HUDEP-2 (cell line): Measurements from ENCODE around the gene GABRB1.

ENCODE experiments used
- DNase-seq, 76 experiments: peaks; one replicate each; lab custom pipeline; 2025; ENCODE audit not compliant: unreplicated experiment in 76 of 76; lab: John Stamatoyannopoulos, UW

The GABRB1 gene

DNA sequence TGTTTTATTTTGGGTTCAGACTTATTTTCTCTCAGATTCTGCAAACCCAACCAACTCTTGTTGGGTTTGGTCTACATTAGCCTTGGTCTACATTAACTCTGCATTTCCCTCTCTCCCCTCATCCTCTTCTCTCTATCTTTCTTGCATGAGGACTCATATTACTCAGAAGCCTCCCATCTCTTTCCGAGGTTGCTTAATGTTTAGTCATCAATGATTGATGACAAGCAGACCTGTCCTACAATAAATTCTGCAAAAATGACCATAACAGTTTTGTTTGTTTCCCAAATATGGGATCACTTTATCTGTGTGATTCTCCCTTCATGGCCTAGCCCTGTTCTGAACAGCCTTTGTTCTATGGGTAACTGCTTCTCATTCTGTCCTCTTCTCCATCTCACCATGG lies 75.2 kb downstream of the GABRB1 start:
- DNase-seq = no peak

DNA sequence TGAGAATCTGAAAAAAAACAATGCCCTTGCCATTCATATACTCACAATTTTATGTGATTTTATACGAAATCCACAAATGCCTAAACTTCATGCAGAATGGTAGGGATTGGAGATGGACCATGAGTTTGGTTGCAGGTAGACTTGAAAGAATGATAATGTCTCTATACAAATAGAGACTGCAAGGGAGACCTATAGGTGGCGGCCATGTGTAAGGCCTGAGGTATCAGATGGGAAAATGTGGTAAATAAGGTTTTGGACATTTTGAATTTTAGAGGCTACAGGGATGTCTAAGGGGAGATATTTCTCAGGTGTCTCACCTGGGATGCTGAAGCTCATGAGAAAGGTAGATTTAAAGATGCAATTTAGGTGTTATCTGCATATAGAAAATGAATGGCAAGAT lies 78.0 kb downstream of the GABRB1 start:
- DNase-seq = no peak

DNA sequence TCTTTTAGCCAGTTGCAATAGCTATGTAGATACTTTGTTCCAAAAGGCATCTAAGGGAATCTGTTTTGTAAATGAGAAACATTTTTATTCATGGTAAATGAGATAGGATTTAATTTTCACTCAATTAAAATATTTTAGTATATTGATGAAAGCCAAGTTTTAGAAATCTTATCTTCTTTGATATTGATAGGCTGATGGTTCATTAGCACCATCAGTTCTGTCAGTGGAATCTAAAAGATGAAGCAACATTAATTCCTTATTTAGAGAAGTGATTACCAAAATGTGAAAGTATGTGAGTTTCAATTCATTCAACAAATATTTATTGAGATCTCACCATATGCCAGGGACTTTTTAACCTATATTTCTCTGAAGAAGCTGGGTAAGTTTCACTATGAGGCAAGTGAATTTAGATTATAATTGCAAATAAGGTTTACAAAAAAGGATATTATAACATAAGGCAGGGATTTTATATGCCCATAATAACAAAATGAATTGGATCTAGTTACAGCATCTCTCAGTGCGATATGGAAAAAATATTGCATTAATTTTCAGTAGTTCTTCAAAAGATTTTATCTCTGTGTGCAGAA lies 79.3 kb downstream of the GABRB1 start:
- DNase-seq = no peak

DNA sequence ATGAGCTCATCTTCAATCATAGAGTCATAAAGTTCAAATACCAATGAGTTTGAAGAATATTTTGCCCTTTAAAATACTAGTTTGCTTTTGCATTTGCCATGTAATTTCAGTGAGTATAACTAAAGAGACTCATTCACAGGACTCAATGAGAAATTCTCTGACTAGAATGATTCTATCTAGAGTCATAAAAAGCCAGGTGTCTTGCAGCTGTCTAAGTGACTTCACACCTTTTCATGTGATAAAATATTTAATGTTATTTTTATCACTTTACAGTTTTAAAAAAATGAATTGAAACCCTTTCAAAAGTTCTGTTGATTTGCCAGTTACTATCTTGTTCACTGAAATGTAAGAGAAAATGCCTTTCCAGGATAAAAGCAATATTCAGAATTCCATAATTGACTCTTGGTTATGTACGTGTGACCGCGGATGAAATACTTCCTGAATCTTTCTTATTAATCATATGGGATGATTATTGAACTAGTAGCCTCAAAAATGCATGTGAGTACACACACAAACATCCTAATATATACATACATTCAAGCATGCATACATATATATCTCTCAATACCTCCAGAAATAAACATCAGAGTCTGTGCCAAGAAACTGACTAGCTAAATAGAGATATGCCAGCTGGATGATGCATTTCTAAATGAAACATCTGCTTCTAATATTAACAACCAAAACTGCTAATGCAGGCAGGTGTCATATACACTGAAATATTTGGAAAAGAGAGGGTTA lies 87.0 kb downstream of the GABRB1 start:
- DNase-seq = no peak

DNA sequence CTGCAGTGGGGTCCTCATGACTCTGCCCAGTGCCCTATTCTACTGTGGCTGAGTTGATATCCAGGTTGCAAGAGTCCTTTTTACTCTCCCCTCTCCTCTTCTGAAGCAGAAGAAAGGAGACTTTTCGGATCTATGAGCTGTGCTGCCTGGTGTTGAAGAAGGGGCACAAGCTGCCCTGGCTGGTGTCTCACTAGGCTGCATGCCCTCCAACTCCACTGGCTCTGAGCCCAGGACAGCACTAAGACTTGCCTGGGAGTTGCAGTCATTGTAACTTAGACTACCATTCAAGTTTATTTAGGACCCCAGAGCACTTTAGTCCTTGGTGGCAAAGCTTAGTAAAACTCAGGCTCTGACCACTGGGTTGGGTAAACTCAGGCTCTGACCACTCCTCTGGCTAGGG lies 89.4 kb downstream of the GABRB1 start:
- no peak for DNase-seq

DNA sequence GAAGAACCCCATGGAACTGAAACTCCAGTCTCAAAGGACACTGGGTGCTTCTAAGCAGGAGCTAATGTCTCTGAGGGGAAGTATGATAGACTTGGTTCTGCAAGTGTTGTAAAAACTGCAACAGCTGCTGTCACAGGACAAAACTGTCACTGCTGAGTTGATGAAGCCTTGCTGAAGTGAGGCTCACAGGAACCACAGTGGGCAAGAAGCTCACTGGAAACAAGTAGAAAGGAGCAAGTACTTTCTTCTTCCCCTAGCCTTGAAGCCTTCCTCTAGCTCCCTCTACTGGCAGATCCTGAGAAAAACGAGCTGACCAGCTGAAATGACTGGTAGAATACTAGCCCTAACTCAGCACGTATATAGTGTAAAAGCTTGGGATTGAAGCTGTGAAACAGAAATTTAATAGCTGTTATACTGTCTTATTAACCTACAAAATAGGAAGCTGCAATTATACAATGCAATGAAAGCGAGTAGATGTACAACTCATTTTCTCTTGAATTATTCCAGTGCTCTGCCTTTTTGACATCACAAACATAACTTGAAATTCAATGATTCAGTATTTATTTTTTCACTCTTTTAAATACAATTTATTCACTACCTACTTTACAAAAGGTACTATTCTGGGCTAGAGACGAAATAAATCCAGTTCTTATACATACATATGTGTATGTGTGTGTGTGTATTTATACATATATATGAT lies 91.4 kb downstream of the GABRB1 start:
- peak in 64 of 76 experiments; percentile 1 to 82 (median 34) for DNase-seq

DNA sequence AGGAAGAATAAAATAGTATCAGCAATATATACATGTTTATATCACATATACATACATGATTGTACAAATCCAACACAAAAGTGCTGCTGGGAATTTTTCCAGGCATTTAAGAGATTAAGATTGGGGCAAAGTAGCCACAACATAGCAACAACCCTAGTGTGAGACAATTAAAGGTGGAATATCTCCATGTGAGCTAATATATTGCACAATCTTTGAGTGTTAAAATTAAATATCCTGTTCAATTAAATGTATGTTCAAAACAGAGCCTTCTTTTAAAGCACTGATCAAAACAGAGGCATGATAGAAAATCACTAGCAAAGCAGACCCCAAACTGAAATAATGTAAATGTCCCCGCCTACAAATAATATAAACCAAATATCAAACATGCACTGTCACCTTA lies 97.6 kb downstream of the GABRB1 start:
- DNase-seq = no peak

DNA sequence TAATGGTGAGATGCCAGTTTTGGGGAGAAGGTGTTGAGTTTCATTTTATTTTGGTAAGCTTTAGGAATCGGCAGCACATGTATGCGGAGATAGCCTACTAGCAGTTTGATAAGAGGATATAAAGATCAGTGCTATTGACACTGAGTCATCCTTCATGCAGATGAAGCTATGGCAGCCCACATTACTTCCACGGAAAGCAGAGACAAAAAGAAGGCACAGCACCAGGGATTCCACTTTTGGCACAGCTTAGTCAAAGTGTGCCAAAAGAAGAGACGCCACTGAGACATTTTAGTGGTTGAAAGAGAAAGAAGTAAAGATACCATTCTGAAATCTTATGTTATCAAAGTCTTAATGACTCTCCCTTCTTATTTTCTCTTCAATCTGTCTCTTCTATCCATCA lies 103.8 kb downstream of the GABRB1 start:
- no peak for DNase-seq

DNA sequence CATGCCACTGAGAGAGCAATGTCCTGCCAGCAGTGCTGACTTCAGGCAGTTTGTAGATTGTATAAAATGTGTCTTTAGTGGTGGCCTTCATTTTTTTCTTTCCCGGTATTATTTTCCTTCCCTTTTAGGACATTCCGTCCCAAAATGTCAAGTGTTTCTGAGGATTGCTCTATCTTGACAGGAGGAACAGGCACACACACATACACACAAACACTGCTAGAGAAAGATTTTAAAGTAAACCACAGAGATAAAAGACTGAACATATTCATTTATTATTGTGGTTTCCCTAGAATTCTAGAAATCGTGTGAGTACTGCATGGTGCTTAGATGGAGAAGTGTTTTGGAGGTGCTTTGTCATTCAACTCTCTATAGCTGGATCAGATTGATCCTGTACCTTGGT lies 111.9 kb downstream of the GABRB1 start:
- no peak for DNase-seq

DNA sequence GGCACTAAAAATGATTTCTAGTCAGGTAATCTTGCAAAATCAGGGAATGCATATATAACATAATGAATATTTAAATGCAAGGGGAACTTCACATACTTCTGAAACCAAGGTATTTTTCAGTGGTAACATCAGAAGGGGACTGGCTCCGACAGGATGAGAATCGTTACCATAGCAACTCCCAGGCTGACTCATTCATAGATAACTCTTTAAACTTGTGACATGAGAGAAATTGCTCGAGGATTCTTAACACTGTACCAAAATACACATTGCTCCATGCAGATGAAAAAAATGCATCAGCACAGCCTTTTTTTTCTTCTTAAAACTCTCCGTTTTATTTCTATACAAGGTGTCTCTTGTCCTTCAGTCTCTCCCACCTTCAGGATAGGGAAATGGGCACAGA lies 114.3 kb downstream of the GABRB1 start:
- peak in 1 of 76 experiments; percentile 2 for DNase-seq

DNA sequence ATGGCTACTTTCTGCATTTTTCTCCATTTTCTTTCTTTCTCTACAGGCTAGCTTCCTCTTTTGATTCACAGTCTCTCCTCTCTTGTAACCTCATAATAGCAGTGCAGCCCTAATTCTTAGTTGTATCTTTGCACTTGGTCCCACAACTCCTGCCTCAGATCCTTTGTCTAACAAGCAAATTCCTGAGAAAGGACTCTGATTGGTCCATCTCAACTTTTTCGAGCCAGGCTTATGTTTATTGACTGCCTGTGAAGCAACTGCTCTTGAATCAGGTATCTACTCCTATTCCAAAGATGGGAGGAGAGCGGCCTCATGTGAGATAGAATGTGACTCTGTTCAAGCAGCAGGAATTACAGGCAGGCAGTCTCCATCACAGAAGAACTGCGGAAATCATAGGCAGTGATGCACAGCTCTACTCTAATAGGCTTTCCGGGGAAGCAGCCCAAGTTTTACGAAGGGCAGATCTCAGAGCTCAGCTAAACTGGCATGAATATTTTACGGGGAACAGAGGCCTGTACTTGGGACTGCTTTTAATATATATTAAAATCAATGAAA lies 123.5 kb downstream of the GABRB1 start:
- DNase-seq = no peak

DNA sequence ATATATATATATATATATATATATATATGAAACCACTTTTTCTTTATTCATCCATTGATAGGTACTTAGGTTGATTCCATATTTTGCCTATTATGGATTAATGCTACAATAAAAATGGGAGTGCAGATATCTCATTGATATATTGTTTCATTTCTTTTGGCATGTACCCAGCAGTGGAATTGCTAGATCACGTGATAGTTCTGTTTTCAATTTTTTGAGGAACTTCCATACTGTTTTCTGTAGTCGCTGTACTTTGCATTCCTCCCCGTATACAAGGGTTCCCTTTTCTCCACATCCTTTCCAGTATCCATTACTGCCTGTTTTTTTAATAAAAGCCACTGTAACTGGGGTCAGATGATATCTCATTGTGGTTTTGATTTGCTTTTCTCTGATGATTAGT lies 124.6 kb downstream of the GABRB1 start:
- no peak for DNase-seq

DNA sequence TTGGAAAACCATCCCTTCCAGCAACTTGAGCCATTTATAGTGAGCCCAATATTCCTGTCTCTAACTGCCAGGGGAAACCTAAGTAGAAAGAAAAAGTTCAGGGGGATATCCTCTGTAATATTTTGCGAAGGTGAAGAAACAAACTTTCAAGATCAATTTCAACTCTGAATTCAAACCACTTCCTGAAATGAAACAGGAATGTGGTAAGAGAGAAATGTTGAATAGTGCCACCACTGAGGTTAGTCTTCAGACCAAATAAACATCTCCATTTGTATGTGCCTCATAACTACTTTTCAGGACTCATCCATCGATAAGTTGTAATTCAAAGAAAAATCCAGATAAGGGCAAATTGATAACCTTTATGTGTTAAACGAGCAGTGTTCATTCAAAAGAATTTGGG lies 128.7 kb downstream of the GABRB1 start:
- no peak for DNase-seq

DNA sequence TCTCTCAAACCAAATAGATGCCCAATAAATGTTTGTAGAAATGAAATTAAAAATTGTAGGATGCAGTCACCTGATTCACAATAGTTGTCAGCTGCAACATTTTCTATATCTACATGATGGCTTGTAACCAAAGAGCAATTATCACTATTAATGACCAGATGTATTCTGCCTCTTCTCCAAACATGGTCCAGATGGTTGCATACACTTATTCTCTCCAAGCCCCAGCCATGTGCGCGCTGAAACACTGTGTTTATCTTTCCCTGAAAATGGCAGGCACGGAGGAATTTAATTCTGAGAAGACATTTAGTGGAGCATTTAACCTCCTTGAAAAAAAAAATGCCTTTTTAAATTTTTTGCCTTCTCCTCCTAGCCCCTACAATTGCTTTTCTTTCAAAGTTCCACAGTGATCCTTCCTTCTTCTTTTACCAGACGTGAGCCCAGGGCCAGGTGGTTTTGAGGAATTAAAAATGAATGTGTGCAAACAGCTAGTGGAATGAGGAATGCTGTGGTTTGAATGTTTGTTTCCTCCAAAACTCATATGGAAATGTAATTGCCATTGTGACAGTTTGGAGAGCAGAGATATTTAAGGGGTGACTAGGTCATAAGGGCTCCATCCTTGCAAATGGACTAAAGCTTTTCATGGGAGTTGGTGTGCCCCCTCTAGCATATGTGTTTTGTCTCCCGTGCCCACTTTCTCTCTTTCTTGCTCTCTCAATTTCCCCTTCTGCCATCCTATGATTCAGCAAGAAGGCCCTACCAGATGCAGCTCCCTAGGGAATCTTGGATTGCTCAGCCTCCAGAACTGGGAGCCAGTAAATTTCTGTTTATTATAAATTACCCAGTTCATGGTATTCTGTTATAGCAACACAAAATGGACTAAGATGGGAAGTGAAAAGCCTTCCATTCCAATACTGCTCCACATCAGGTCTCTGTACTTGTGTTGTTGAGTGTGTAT lies 136.0 kb downstream of the GABRB1 start:
- DNase-seq = no peak

DNA sequence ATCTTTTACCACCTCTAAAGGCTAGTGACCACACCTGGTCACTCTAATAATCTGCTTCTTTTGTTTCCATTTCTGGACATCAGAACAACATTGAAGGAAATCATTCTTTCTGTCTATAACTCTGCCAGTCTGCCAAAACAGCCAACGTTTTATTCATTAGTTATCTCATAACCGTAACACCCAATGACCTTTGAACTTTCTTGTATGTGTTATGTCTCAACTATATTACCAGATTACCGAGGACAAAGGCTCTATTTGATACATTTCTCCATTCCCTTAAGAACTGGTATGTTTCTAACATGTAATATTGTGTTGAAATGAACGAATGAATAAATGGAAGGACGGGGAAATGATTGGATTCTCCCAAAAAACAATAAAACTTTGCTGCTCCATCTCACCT lies 152.7 kb downstream of the GABRB1 start:
- no peak for DNase-seq

DNA sequence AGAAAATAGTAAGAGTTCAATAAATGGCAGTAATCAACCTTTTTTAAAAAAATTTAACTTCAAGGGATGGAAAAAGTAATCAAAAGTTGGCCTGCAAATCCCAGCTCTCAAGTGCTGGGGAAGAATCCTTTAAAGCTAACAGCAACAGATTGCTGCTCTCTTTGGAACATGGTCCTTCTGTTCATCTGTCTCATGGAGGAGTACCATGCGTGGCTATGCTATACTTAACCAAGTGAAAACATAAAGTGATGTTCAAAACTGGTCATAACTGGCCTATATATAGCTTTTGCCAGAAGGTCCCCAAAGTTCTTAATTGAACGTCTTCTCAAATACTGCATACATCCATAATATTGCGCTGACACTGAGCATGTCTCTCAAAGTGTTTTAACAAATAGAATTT lies 154.4 kb downstream of the GABRB1 start:
- no peak for DNase-seq

DNA sequence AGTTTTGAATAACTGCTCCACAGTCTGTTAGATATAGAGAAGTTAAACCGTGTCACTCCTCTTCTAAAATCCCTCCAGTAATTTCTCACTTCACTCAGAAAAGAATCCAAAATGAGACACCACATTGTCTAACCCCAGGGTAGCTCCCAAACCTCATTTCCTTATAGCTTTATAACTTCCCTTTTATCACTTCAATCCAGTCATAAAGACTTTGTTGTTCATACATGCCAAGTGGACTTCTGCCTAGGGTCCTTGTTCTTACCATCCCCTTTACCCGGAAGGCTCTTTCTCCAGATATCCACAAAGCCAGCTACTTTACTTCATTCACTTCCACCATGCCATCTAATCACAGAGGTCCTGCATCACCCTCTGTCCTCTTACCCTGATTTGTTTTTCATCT lies 156.2 kb downstream of the GABRB1 start:
- DNase-seq = no peak

DNA sequence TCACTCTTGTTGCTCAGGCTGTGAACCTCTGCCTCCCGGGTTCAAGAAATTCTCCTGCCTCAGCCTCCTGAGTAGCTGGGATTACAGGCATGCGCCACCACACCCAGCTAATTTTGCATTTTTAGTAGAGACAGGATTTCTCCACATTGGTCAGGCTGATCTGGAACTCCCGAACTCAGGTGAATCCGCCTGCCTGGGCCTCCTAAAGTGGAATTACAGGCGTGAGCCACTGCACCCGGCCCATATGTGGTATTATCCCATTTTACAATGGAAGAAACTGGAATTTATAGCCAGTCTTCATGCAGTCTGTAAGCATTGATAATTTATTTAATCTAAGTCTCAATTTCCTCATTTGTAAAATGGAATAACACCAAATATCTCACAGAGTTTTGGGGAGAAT lies 161.8 kb downstream of the GABRB1 start:
- DNase-seq = no peak

DNA sequence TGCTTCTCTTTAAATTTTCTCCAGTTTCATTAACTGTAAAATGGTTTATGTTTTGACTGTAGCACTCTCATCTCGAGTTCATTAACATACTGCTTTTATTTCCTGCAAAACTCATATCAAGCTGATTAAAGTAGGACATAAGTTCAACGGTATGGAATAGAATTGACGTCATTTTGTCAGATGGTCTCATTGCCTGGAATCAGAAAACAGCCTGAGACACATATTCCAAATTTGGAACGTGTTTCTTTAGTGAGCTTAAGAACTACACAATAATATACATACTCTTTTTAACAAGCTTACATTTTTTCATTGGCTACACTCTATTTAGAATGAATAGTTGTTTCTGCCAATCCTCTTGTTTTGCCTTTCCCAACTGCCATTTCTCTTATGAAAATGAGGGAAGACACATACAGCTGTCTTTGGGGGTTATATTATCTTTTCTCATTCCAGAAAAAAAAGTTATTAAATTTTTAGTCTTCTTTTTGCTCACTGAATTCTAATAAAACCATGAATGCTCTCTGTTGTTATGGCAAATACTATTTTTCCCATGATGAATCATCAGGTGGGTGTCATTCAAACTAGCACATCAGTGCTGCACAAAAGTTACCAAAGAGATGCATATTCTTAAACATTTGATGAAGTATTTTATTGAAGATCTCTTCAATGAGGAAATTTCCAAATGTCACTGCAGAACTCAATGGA lies 162.8 kb downstream of the GABRB1 start:
- DNase-seq = no peak

DNA sequence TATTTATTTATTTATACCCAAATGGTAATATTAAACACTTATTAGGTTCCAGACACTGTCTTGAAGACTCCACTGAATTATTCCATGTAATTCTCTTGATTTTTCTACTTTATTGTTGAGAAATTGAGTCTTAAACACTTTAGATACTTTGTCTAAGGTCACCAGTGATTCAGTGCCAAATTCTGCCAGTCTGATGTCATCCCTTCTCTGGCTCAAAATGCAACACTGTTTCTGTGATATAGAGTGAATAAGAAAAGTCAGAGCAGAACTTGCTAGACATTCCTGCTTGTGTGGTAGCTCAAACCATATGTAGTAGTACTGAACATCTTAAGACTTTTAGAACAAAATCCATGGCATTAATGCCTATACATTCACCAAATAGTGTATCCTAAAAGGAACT lies 164.3 kb downstream of the GABRB1 start:
- DNase-seq = no peak
